T-helper 1 cell treated with Interleukin-12 subunit alpha and Interleukin-12 subunit beta and Interleukin-4 antibody, amounts not matched to agents 30 μg/mL and 1 μg/mL, for 36 hours (primary cell): Measurements from ENCODE around the gene RNF150.
A peak's percentile ranks its signal among the peaks of the same experiment; 100 is the strongest.

Experiments
- H3K27ac Mint-ChIP-seq: one replicate; pipeline ENCODE4 v1.8.0; 2021; ENCODE audit warnings: mild to moderate bottlenecking, mixed read lengths
- H3K27me3 Mint-ChIP-seq: one replicate; pipeline ENCODE4 v1.8.0; 2021; ENCODE audit warnings: low read depth, mixed read lengths
- H3K36me3 Mint-ChIP-seq: one replicate; pipeline ENCODE4 v1.8.0; 2021; ENCODE audit warnings: low read depth, mixed read lengths
- H3K4me1 Mint-ChIP-seq: one replicate; pipeline ENCODE4 v1.8.0; 2021; ENCODE audit warnings: low read depth, mixed read lengths
- H3K4me3 Mint-ChIP-seq: one replicate; pipeline ENCODE4 v1.8.0; 2021; ENCODE audit warnings: mild to moderate bottlenecking, moderate library complexity, mixed read lengths
- H3K9me3 Mint-ChIP-seq: one replicate; pipeline ENCODE4 v1.8.0; 2021; ENCODE audit warnings: mixed read lengths

RNF150 gene

GRCh38 chr4:141142423-141142822, 9.2 kb upstream of the RNF150 start:
- no peaks in the 10 kb centered on the region for H3K9me3 Mint-ChIP-seq
- no peaks in the 10 kb centered on the region for H3K4me1 Mint-ChIP-seq
- H3K27me3 Mint-ChIP-seq = peaks cover 11% of the 10 kb centered on the region
- no peaks in the 10 kb centered on the region for H3K36me3 Mint-ChIP-seq
- no peak overlapping the region for H3K4me3 Mint-ChIP-seq
- no peak overlapping the region for H3K27ac Mint-ChIP-seq

GRCh38 chr4:141140391-141141200, 7.3 kb upstream of the RNF150 start:
- Mint-ChIP-seq H3K27ac (no peak overlapping the region), H3K27me3 (peaks cover 28% of the 10 kb centered on the region), H3K9me3 (no peaks in the 10 kb centered on the region), H3K4me1 (no peaks in the 10 kb centered on the region), H3K4me3 (no peak overlapping the region), H3K36me3 (no peaks in the 10 kb centered on the region)

- peak overlapping the region; percentile 87 for H3K4me3 Mint-ChIP-seq
- H3K27me3 Mint-ChIP-seq = peaks cover 71% of the 10 kb centered on the region
- peaks cover 6% of the 10 kb centered on the region for H3K4me1 Mint-ChIP-seq
- no peak overlapping the region for H3K27ac Mint-ChIP-seq
- H3K36me3 Mint-ChIP-seq = no peaks in the 10 kb centered on the region
- H3K9me3 Mint-ChIP-seq = no peaks in the 10 kb centered on the region
Observed at GRCh38 chr4:141133999-141134995, 1.0 kb upstream of the RNF150 start.

GRCh38 chr4:141132709-141133145, 542 bp downstream of the RNF150 start:
- no peak overlapping the region for H3K4me3 Mint-ChIP-seq
- peaks cover 6% of the 10 kb centered on the region for H3K4me1 Mint-ChIP-seq
- H3K36me3 Mint-ChIP-seq = no peaks in the 10 kb centered on the region
- no peak overlapping the region for H3K27ac Mint-ChIP-seq
- H3K27me3 Mint-ChIP-seq = peaks cover 79% of the 10 kb centered on the region
- H3K9me3 Mint-ChIP-seq = no peaks in the 10 kb centered on the region

- H3K36me3 Mint-ChIP-seq = no peaks in the 10 kb centered on the region
- H3K4me1 Mint-ChIP-seq = peaks cover 6% of the 10 kb centered on the region
- peaks cover 79% of the 10 kb centered on the region for H3K27me3 Mint-ChIP-seq
- no peaks in the 10 kb centered on the region for H3K9me3 Mint-ChIP-seq
- H3K4me3 Mint-ChIP-seq = peak overlapping the region; percentile 51
- H3K27ac Mint-ChIP-seq = no peak overlapping the region
Observed at GRCh38 chr4:141132072-141132708, 1.1 kb downstream of the RNF150 start.

GRCh38 chr4:141131723-141132071, 1.6 kb downstream of the RNF150 start:
- Mint-ChIP-seq H3K4me3 (peak overlapping the region; percentile 51), H3K4me1 (peaks cover 6% of the 10 kb centered on the region), H3K36me3 (no peaks in the 10 kb centered on the region), H3K27me3 (peaks cover 76% of the 10 kb centered on the region), H3K27ac (no peak overlapping the region), H3K9me3 (no peaks in the 10 kb centered on the region)

- no peak overlapping the region for H3K4me3 Mint-ChIP-seq
- no peaks in the 10 kb centered on the region for H3K9me3 Mint-ChIP-seq
- peaks cover 73% of the 10 kb centered on the region for H3K27me3 Mint-ChIP-seq
- H3K4me1 Mint-ChIP-seq = peaks cover 6% of the 10 kb centered on the region
- H3K36me3 Mint-ChIP-seq = no peaks in the 10 kb centered on the region
- H3K27ac Mint-ChIP-seq = no peak overlapping the region
Observed at GRCh38 chr4:141130947-141131605, 2.2 kb downstream of the RNF150 start.

- Mint-ChIP-seq H3K27ac (no peak overlapping the region), H3K4me3 (no peak overlapping the region), H3K36me3 (no peaks in the 10 kb centered on the region), H3K9me3 (no peaks in the 10 kb centered on the region), H3K4me1 (no peaks in the 10 kb centered on the region), H3K27me3 (peaks cover 52% of the 10 kb centered on the region)
Observed at GRCh38 chr4:141127884-141128283, 5.4 kb downstream of the RNF150 start.

- Mint-ChIP-seq H3K27me3 (peaks cover 46% of the 10 kb centered on the region), H3K4me1 (no peaks in the 10 kb centered on the region), H3K27ac (no peak overlapping the region), H3K36me3 (no peaks in the 10 kb centered on the region), H3K4me3 (no peak overlapping the region), H3K9me3 (no peaks in the 10 kb centered on the region)
Observed at GRCh38 chr4:141126769-141127168, 6.5 kb downstream of the RNF150 start.

GRCh38 chr4:141124224-141124623, 9.0 kb downstream of the RNF150 start:
- Mint-ChIP-seq H3K4me1 (no peaks in the 10 kb centered on the region), H3K27me3 (peaks cover 21% of the 10 kb centered on the region), H3K4me3 (no peak overlapping the region), H3K27ac (no peak overlapping the region), H3K36me3 (no peaks in the 10 kb centered on the region), H3K9me3 (no peaks in the 10 kb centered on the region)

GRCh38 chr4:141121768-141122454, 11.4 kb downstream of the RNF150 start:
- H3K27ac Mint-ChIP-seq = no peak overlapping the region
- H3K36me3 Mint-ChIP-seq = no peaks in the 10 kb centered on the region
- no peaks in the 10 kb centered on the region for H3K4me1 Mint-ChIP-seq
- H3K27me3 Mint-ChIP-seq = peaks cover 11% of the 10 kb centered on the region
- H3K4me3 Mint-ChIP-seq = no peak overlapping the region
- no peaks in the 10 kb centered on the region for H3K9me3 Mint-ChIP-seq

GRCh38 chr4:141121101-141121500, 12.2 kb downstream of the RNF150 start:
- H3K36me3 Mint-ChIP-seq = no peaks in the 10 kb centered on the region
- peaks cover 7% of the 10 kb centered on the region for H3K27me3 Mint-ChIP-seq
- H3K27ac Mint-ChIP-seq = no peak overlapping the region
- no peaks in the 10 kb centered on the region for H3K4me1 Mint-ChIP-seq
- no peaks in the 10 kb centered on the region for H3K9me3 Mint-ChIP-seq
- H3K4me3 Mint-ChIP-seq = no peak overlapping the region

- Mint-ChIP-seq H3K9me3 (peaks cover 1% of the 10 kb centered on the region), H3K27me3 (no peaks in the 10 kb centered on the region), H3K27ac (no peak overlapping the region), H3K4me1 (no peaks in the 10 kb centered on the region), H3K36me3 (no peaks in the 10 kb centered on the region), H3K4me3 (no peak overlapping the region)
Observed at GRCh38 chr4:141120036-141120593, 13.2 kb downstream of the RNF150 start.
